Right kidney (tissue), 1 donor: ENCODE data around the gene SERP1.
"Not testable (repeated sequence)": the region's sequence is repeated elsewhere in the genome, so short reads cannot be mapped to it uniquely, and the experiment has no call there.

ENCODE experiments used
- DNase-seq: peaks from one replicate; pipeline ENCODE4 v3.0.0-alpha.2; 2016

The SERP1 gene

GRCh38 chr3:150543128-150543527, 3.2 kb downstream of the SERP1 start:
- no peak for DNase-seq

GRCh38 chr3:150540991-150541390, 5.3 kb downstream of the SERP1 start:
- DNase-seq: no peak

- DNase-seq: no peak
Observed at GRCh38 chr3:150540297-150540696, 6.0 kb downstream of the SERP1 start.

DNA sequence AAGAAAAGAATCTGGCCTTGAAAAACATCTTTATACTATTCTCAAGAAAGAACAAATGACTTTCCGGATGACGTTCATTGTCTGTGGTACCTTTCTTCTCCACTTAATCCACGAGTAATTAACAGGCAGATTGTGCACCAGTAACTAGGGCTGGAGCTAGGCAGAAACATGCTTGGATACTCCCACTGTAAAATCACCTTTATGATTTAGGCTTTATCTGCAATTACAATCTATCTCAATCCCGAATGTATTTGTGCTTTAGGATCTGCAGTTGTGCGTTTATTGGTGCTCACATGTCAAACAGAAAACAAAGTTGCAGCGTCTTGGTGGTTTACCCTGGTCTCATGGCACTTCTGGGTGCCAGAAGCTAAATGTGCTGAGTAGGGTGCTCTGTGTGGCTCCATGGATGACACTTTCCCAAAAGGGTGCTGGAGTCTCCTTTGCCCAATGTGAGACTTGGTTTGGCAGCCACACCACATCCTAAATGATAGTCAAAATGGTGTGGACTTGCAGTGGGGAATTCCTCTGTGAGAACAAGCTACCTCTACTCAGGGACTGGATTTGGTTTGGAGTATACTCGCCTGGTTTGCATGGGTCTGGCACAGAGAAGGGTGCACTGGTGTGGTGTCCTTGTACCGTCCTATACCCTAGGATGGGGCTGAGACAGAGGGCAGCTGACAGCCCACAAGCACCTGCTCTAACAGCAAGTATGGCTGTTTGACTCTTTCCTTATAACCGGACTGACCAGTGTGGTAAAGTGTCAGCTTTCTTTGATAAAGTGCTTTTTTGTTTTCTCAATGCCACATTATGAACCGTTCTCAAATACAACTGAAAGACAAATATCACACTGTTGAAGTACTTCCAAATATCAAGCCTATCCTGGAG, 7.7 kb downstream of the SERP1 start:
- no peak for DNase-seq

GRCh38 chr3:150535204-150535603, 11.1 kb downstream of the SERP1 start:
- DNase-seq: no peak

DNA sequence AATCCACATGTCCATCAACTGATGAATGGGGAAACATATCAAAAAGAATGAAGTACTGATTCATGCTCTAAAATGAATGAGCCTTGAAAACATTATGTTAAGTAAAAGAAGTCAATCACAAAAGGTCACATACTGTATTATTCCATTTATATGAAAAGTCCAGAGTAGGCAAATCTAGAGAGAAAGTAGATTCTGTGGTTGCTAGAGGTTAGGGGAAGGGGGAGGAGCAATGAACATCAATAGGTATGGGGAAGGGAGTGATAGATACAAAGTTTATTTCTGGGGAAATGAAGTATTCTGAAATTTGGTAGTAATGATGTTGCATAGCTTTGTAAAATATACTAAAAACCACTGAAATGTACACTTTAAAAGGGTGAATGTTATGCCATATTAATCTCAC, 14.5 kb downstream of the SERP1 start:
- no peak for DNase-seq

GRCh38 chr3:150528354-150528797, 17.9 kb downstream of the SERP1 start:
- no peak for DNase-seq

- DNase-seq: no peak
Observed at GRCh38 chr3:150527464-150528255, 18.6 kb downstream of the SERP1 start.

- DNase-seq: no peak
Observed at GRCh38 chr3:150523538-150523937, 22.8 kb downstream of the SERP1 start.

DNA sequence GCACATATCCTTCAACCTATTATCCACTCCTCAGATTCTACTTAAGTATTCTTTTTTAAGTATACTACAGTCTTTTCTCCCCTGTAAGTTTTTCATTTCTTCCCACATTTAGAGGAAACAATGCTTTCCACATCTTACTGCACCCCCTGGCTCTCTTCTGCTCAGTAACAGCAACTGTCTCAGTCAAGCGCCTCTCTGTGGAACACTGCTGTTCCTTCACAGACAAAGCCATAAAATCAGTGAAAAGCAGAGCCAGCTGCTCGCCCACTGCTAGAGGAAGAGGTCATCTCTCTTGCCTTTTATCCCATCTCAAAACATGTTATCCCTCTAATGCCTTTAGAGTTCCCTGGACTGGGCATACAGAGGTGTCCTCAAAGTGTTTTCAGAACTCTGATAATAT, 24.8 kb downstream of the SERP1 start:
- no peak for DNase-seq

DNA sequence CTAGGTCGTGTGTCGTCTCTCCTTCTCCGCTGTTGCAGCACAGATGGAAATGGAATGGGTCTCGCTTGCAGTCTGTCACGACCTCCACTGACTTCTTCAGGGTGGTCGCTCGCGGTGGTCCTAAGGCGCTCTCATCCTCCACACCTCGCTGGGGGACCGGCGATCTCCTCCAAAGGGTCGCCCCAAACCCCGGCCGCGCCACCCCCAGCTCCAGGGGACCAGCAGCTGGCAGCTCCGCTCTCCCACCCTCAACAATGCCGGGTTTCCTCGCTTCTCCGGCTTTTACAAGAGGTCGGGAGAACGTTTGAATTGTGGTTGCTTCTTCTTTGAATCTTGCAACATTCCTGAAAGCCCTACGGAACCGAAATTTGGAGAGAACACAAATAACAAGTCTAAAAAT, 25.9 kb downstream of the SERP1 start:
- DNase-seq: no peak

GRCh38 chr3:150519026-150519425, 27.3 kb downstream of the SERP1 start:
- no peak for DNase-seq

DNA sequence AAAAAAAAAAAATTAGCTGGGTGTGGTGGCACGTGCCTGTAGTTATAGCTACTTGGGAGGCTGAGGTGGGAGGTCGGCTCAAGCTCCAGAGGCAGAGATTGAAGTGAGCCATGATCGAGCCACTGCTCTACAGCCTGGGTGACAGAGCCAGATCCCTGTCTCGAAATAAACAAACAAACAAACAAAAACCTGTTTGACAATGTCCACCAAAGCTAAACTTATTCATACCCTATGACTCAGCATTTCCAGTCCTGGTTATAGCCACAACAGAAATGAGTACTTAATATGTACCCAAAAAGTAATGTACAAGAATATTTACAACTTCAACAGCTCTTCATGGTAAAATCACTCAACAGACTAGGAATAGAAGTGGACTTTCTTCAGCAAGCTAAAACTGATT, 31.1 kb downstream of the SERP1 start:
- no peak for DNase-seq

DNA sequence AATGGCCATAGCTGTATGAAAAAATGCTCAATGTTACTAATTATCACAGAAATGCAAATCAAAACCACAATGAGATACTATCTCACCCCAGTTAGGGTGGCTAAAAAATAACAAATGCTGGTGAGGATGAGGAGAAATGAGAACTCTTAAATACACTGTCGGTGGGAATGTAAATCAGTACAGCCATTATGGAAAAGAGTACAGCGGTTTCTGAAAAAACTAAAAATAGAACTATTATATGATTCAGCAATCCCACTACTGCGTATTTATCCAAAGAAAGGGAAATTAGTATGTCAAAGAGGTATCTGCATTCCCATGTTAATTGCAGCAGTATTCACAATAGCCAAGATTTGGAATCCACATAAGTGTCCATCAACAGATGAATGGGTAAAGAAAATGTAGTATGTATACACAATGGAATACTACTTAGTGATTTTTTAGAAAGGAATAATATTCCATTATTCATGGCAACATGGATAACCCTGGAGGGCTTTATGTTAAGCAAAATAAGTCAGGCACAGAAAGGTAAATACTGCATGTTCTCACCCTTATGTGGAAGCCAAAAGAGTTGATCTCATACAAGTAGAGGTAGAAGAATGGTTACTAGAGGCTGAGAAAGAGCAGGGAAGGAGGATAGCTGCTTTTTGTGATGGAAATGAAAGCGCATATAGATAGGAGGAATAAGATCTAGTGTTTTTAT, 35.0 kb downstream of the SERP1 start:
- no peak for DNase-seq

GRCh38 chr3:150509780-150510179, 36.5 kb downstream of the SERP1 start:
- DNase-seq: no peak

DNA sequence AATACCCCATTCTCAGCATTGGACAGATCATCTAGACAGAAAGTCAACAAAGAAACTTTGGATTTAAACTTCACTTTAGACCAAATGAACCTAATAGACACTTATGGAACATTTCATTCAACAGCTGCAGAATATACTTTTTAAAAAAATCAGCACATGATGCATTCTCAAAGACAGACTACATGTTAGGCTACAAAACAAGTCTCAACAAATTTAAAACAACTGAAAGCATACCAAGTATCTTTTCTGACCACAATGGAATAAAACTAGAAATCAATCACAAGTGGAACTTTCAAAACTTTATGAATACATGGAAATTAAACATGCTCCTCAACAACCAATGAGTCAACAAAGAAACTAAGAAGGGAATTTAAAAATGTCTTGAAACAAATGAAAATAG, 37.9 kb downstream of the SERP1 start:
- no peak for DNase-seq

- DNase-seq: no peak
Observed at GRCh38 chr3:150504483-150504882, 41.8 kb downstream of the SERP1 start.

- DNase-seq: no peak
Observed at GRCh38 chr3:150503402-150504099, 42.7 kb downstream of the SERP1 start.

GRCh38 chr3:150500960-150501359, 45.3 kb downstream of the SERP1 start:
- DNase-seq: not testable (repeated sequence)

DNA sequence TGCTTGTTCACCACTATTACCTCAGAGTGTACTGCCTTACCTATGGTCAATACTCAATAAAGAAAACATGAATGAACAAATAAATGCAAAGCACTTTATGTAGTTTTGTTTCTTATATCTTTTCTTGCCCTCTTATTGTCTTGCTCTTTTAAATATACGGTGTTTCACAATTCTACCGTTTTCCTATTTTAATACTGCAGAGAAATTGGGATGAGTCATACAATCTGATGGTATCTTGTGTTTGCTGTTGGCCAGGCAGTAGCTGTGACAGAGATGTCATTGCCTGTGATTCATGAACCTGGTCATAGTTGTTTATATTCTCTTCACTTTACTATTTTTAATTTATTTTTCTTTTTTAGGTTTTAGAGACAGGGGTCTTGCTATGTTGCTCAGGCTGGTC, 48.3 kb downstream of the SERP1 start:
- no peak for DNase-seq

- DNase-seq: peak; percentile 10
Observed at GRCh38 chr3:150495563-150496168, 50.6 kb downstream of the SERP1 start.

DNA sequence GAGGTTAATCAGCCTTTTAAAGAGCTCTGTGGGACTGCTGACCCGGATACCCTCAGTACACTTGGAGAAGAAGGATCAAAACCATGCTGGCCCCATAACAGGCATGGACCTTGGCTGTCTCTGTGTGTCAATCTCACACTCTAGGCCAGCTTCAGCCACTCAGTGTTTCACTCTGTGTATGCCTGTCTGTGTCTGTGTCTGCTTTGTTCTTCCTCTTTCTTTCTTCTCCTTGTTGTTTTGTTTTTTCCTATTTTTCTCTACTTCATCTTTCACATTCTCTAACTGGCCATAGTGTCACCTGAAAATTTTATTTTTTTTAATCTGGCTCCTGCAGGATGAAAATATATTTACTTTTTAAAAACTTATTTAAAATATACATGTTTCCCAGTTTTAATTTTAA, 51.1 kb downstream of the SERP1 start:
- peak; percentile 7 for DNase-seq
